Islet precursor cell (in vitro differentiated cells): ENCODE data around the gene PARL.

ENCODE experiments used
- DNase-seq: peaks from one replicate; pipeline ENCODE4 v3.0.0-alpha.2; 2018

The PARL gene

GRCh38 chr3:183844606-183845005, 40.1 kb downstream of the PARL start:
- DNase-seq, result no peak

- DNase-seq, result no peak
These were observed 44.9 kb downstream of the PARL start for GRCh38 chr3:183839751-183840150.

GRCh38 chr3:183837894-183838293, 46.8 kb downstream of the PARL start:
- no peak for DNase-seq

- no peak for DNase-seq
These were observed 47.3 kb downstream of the PARL start for GRCh38 chr3:183837390-183837789.

- no peak for DNase-seq
These were observed 51.2 kb downstream of the PARL start for GRCh38 chr3:183833516-183833915.

GRCh38 chr3:183830187-183830586, 54.5 kb downstream of the PARL start:
- DNase-seq, result no peak

- no peak for DNase-seq
These were observed 55.2 kb downstream of the PARL start for GRCh38 chr3:183829466-183829865.

GRCh38 chr3:183828538-183828870, 56.2 kb downstream of the PARL start:
- no peak for DNase-seq

GRCh38 chr3:183827809-183828537, 56.7 kb downstream of the PARL start:
- no peak for DNase-seq

GRCh38 chr3:183826448-183827250, 58.0 kb downstream of the PARL start:
- no peak for DNase-seq

GRCh38 chr3:183825456-183826161, 59.1 kb downstream of the PARL start, which contains the start of gene MAP6D1:
Gene MAP6D1, minus strand, starts transcription at chr3:183825577. Its CDS starts 30 bp downstream, at chr3:183825547.
- DNase-seq, result peak; percentile 89

- DNase-seq, result peak; percentile 70
These were observed 59.8 kb downstream of the PARL start for GRCh38 chr3:183824761-183825455.

GRCh38 chr3:183823963-183824362, 60.7 kb downstream of the PARL start:
- DNase-seq, result no peak

- peak; percentile 82 for DNase-seq
These were observed 62.0 kb downstream of the PARL start for GRCh38 chr3:183822631-183823030.

- no peak for DNase-seq
These were observed 64.8 kb downstream of the PARL start for GRCh38 chr3:183819831-183820230.

GRCh38 chr3:183818706-183819624, 65.7 kb downstream of the PARL start:
- DNase-seq, result no peak

GRCh38 chr3:183818041-183818620, 66.5 kb downstream of the PARL start:
- DNase-seq, result no peak

- no peak for DNase-seq
These were observed 67.0 kb downstream of the PARL start for GRCh38 chr3:183817639-183818038.

GRCh38 chr3:183816681-183817510, 67.8 kb downstream of the PARL start:
- no peak for DNase-seq

- DNase-seq, result no peak
These were observed 68.7 kb downstream of the PARL start for GRCh38 chr3:183815951-183816475.
